ENCODE data around the gene EGFR. TPM values are rescaled to one million over a fixed set of nuclear protein-coding genes. Genes with fewer than 3 reads are reported as not detected.

Gene EGFR
- total and polyA plus RNA-seq, 9 donors: 13.0 to 54.6 (median 41.7) TPM

GRCh38 chr7:54995166-54995565, 23.7 kb upstream of the EGFR start:
- Histone ChIP-seq H3K27me3 (no peaks in the 10 kb centered on the region), H3K9me3 (no peaks in the 10 kb centered on the region), H3K27ac (no peak overlapping the region), H3K4me3 (no peak overlapping the region), H3K36me3 (no peaks in the 10 kb centered on the region), H3K4me1 (ENCODE audit: insufficient read depth) (no peaks in the 10 kb centered on the region)
- intact Hi-C loops (cut with DNase I): no loop called here
- TF ChIP-seq EP300 (IDR thresholded peaks at IDR 0.05) (no peak), CTCF (IDR thresholded peaks at IDR 0.05) (no peak), POLR2A (IDR thresholded peaks at IDR 0.05) (no peak)
- 90 to 97% (median 97%) methylated on average over 5 of the region's 5 CpGs for WGBS, 3 donors
- DNase-seq: no peak

DNA sequence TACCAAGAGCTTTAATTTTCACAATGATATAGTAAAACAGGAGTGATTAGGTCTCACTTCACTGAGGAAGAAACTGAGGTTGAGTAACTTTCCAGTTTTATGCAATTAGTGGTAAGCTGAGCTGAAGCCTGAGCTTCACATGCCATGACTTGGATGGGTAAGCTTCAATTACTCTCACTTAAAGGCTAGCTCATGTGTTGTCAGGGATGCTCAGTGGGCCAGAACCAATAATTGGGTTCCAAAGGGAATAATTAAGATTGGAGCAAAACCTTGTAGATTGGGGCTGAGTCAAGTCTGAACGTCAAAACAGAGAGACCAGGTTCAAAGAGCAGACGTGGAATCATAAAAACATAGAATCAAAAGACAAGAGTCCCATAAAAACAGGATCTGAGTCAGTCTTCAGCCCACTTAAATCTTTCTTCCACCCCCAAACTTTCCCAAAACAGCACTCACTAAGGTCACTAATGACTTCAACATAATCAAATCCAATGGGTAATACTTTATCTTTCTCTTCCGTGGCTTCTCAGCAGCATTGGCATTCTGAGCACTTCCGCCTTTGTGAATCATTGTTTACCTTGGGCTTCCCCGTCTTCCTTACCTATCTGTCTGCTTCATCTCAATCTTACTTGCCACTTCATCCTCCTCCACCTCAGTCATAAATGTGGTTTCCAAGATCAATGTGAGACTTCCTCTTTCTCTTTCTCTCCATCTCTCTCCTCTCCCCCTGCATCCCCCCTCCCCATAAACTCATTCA, 23.0 kb upstream of the EGFR start:
- intact Hi-C loops (cut with DNase I): no loop called here
- Histone ChIP-seq H3K27ac (no peak overlapping the region), H3K4me3 (no peak overlapping the region), H3K27me3 (no peaks in the 10 kb centered on the region), H3K4me1 (ENCODE audit: insufficient read depth) (no peaks in the 10 kb centered on the region), H3K36me3 (no peaks in the 10 kb centered on the region), H3K9me3 (no peaks in the 10 kb centered on the region)
- TF ChIP-seq CTCF (IDR thresholded peaks at IDR 0.05): no peak
- TF ChIP-seq EP300 (IDR thresholded peaks at IDR 0.05): no peak
- TF ChIP-seq POLR2A (IDR thresholded peaks at IDR 0.05): no peak
- no peak for DNase-seq
- WGBS, 3 donors: 47 to 59% (median 53%) methylated on average over 5 of the region's 5 CpGs

- H3K27ac ChIP-seq: no peak overlapping the region
- H3K4me3 ChIP-seq: no peak overlapping the region
- no peaks in the 10 kb centered on the region for H3K9me3 ChIP-seq
- H3K27me3 ChIP-seq: no peaks in the 10 kb centered on the region
- no peaks in the 10 kb centered on the region for H3K4me1 ChIP-seq (ENCODE audit: insufficient read depth)
- DNase-seq: no peak
- TF ChIP-seq CTCF (IDR thresholded peaks at IDR 0.05) (no peak), POLR2A (IDR thresholded peaks at IDR 0.05) (no peak), EP300 (IDR thresholded peaks at IDR 0.05) (no peak)
- intact Hi-C loops (cut with DNase I): no loop called here
- no peaks in the 10 kb centered on the region for H3K36me3 ChIP-seq
Measured at GRCh38 chr7:54996391-54996790, 22.4 kb upstream of the EGFR start.

DNA sequence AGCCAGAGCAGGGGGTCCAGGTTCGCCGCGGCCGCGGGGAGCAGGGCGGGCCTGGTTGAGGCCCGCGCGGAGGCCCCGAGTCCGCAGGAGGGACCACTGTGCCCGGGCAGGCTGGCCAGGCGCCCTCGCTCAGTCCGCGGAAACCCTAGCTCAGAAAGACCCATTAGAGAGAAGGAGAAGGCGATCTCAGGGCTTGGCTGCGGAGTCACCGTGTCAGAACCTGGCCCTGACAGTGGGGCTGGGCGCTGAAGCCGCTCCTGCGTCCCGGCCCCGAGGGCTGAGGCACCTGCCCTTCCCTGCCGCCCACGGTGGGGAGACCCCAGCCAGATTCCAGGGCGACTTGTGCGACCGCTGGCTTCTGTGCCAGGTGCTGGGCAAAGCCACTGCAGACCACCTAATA, 14.2 kb upstream of the EGFR start:
- Histone ChIP-seq H3K27me3 (no peaks in the 10 kb centered on the region), H3K4me1 (ENCODE audit: insufficient read depth) (no peaks in the 10 kb centered on the region), H3K9me3 (no peaks in the 10 kb centered on the region), H3K27ac (no peak overlapping the region), H3K4me3 (no peak overlapping the region), H3K36me3 (no peaks in the 10 kb centered on the region)
- no peak for TF ChIP-seq EP300 (IDR thresholded peaks at IDR 0.05)
- TF ChIP-seq CTCF (IDR thresholded peaks at IDR 0.05): no peak
- TF ChIP-seq POLR2A (IDR thresholded peaks at IDR 0.05): no peak
- WGBS, 3 donors: 86 to 91% (median 89%) methylated on average over 29 of the region's 29 CpGs
- DNase-seq: no peak
- intact Hi-C loops (cut with DNase I): no loop called here
